Fibroblast of gingiva (primary cell): ENCODE measurements around the gene KIF9.
"Not testable (repeated sequence)": the region's sequence is repeated elsewhere in the genome, so short reads cannot be mapped to it uniquely, and the experiment has no call there.

ENCODE experiments used
- DNase-seq: peaks from one replicate; pipeline ENCODE4 v3.0.0-alpha.2; 2011; ENCODE audit warnings: low read depth

KIF9 gene

DNA sequence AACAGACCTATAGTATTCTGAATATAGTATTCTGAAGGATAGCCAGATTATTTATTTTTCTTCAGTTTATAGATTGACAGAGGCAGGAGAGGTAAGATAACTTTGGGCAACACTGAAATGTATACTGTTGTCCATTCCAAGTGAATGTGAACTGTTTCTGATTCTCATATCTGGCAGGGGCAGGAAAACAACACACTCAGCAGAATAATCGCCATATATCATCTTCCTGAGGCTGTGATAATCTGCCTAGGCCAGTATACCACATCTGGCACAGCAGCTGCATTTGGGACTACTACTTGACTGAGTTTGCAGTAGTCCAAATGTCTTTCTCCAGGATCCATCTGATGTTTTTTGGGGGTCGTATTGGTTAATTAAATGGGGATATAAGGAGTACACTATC is 96.3 kb downstream of the KIF9 start:
- no peak for DNase-seq

DNA sequence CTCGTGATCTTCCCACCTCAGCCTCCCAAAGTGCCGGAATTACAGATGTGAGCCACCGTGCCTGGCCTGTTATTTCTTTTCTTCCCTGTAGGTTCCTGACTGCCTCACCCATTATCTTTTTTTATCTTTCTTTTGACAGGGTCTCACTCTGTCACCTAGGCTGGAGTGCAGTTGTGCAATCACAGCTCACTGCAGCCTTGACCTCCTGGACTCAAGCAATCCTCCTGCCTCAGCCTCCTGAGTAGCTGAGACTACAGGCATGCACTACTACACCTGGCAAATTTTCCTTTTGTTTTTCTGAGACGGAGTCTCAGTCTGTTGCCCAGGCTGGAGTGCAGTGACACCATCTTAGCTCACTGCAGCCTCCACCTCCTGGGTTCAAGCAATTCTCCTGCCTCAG is 100.9 kb downstream of the KIF9 start:
- DNase-seq: not testable (repeated sequence)

DNA sequence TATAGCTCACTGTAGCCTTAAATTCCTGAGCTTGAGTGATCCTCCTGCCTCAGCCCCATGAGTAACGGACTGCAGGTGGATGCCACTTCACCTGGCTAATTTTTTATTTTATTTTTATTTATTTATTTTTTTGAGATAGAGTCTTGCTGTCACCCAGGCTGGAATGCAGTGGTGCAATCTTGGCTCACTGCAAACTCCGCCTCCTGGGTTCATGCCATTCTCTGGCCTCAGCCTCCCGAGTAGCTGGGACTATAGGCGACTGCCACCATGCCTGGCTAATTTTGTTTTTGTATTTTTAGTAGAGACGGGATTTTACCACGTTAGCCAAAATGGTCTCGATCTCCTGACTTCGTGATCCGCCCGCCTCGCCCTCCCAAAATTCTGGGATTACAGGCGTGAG is 102.6 kb downstream of the KIF9 start:
- DNase-seq: not testable (repeated sequence)
